Gastroesophageal sphincter (tissue), 4 donors: ENCODE measurements around the gene AUTS2. TPM values are rescaled to one million over a fixed set of nuclear protein-coding genes. Genes with fewer than 3 reads are reported as not detected.

Source experiments
- ATAC-seq: fragments of 150-250 bp; one replicate; pipeline ENCODE4 v1.9.1; 2016; ENCODE audit warnings: mild to moderate bottlenecking, moderate library complexity
- H3K27ac ChIP-seq, 4 donors: fragments of 200-600 bp; sonication (generic) in 3 of 4; 1 replicate in 3 of 4; 2 replicates in 1 of 4; pipeline ENCODE4 v1.5.1; 2016 to 2019
- H3K27me3 ChIP-seq: fragments of 200-600 bp; sonication (generic); one replicate; pipeline ENCODE4 v1.5.1; 2019
- H3K36me3 ChIP-seq, 2 donors: fragments of 200-600 bp; sonication (generic); one replicate each; pipeline ENCODE4 v1.5.1; 2019; ENCODE audit warnings: control low read depth in 1 of 2
- H3K4me1 ChIP-seq, 3 donors: fragments of 200-600 bp; sonication (generic); 1 replicate in 2 of 3; 2 replicates in 1 of 3; pipeline ENCODE4 v1.5.1; 2016 to 2019; ENCODE audit warnings: control low read depth in 2 of 3
- H3K4me3 ChIP-seq, 2 donors: fragments of 200-600 bp; sonication (generic); one replicate each; pipeline ENCODE4 v1.5.1; 2019; ENCODE audit warnings: mild to moderate bottlenecking in 1 of 2, moderate library complexity in 1 of 2
- H3K9me3 ChIP-seq, 3 donors: fragments of 200-600 bp; sonication (generic); one replicate each; pipeline ENCODE4 v1.5.1; 2017 to 2019; ENCODE audit warnings: control low read depth in 2 of 3
- CTCF ChIP-seq, 4 experiments: fragments of 200-600 bp in 2 of 4; fragments of 450-650 bp in 2 of 4; sonication (generic) in 1 of 4; IDR thresholded peaks; one replicate each; pipeline ENCODE4 v1.5.1; 2017 to 2019; ENCODE audit warnings: antibody characterized with exemption in 4 of 4, mild to moderate bottlenecking in 2 of 4, moderate library complexity in 2 of 4
- EP300 ChIP-seq: sonication (generic); formaldehyde crosslinking; IDR thresholded peaks from one replicate; pipeline ENCODE4 v1.6.1; 2017; ENCODE audit warnings: antibody characterized with exemption, mild to moderate bottlenecking
- POLR2A ChIP-seq, 2 donors: fragments of 450-650 bp; IDR thresholded peaks; one replicate each; pipeline ENCODE4 v1.6.1; 2017; ENCODE audit warnings: antibody characterized with exemption in 2 of 2, mild to moderate bottlenecking in 2 of 2, moderate library complexity in 1 of 2
- POLR2AphosphoS5 ChIP-seq: sonication (generic); formaldehyde crosslinking; IDR thresholded peaks from one replicate; pipeline ENCODE4 v1.6.1; 2017; ENCODE audit warnings: antibody characterized with exemption
- whole genome bisulfite sequencing, 2 donors: methylation state at CpG; one replicate each; pipeline ENCODE4 v1.1.5; 2018; ENCODE audit warnings: low coverage in 1 of 2; 5-methylcytosine and 5-hydroxymethylcytosine counted together
- total RNA-seq, 4 donors: library from RNA; depleted of rRNA; stranded (reverse); fragments of >200 nt; gene quantifications; one replicate each; pipeline ENCODE4 v1.1.0, GENCODE V29; 2016

The AUTS2 gene
- total RNA-seq, 4 donors from 2014 or later: 12.2 to 48.7 (median 44.1) TPM

GRCh38 chr7:70529436-70529835 is 931.2 kb downstream of the AUTS2 start:
- Histone ChIP-seq H3K36me3 (no peaks in the 10 kb centered on the region), H3K9me3 (no peaks in the 10 kb centered on the region), H3K4me3 (no peak overlapping the region), H3K27me3 (no peaks in the 10 kb centered on the region), H3K27ac (no peak overlapping the region), H3K4me1 (no peaks in the 10 kb centered on the region)
- no peak for TF ChIP-seq EP300
- TF ChIP-seq CTCF (IDR thresholded peaks at IDR 0.05): no peak
- no peak for TF ChIP-seq POLR2AphosphoS5
- TF ChIP-seq POLR2A (IDR thresholded peaks at IDR 0.05): no peak
- 73 to 100% methylated on average over 5 of the region's 5 CpGs for WGBS, 2 donors
- ATAC-seq: no peak

GRCh38 chr7:70529914-70530585 is 931.8 kb downstream of the AUTS2 start:
- 87 to 96% methylated on average over 7 to 8 of the region's 8 CpGs for WGBS, 2 donors
- H3K27ac ChIP-seq: no peak overlapping the region
- H3K4me3 ChIP-seq: no peak overlapping the region
- no peaks in the 10 kb centered on the region for H3K36me3 ChIP-seq
- no peaks in the 10 kb centered on the region for H3K9me3 ChIP-seq
- TF ChIP-seq EP300: no peak
- TF ChIP-seq POLR2AphosphoS5: no peak
- no peak for TF ChIP-seq CTCF (IDR thresholded peaks at IDR 0.05)
- TF ChIP-seq POLR2A (IDR thresholded peaks at IDR 0.05): no peak
- no peaks in the 10 kb centered on the region for H3K27me3 ChIP-seq
- no peak for ATAC-seq
- no peaks in the 10 kb centered on the region for H3K4me1 ChIP-seq

GRCh38 chr7:70533614-70534013 is 935.3 kb downstream of the AUTS2 start:
- Histone ChIP-seq H3K4me3 (no peak overlapping the region), H3K9me3 (no peaks in the 10 kb centered on the region), H3K27ac (no peak overlapping the region), H3K4me1 (no peaks in the 10 kb centered on the region), H3K27me3 (no peaks in the 10 kb centered on the region), H3K36me3 (no peaks in the 10 kb centered on the region)
- no peak for TF ChIP-seq POLR2A (IDR thresholded peaks at IDR 0.05)
- TF ChIP-seq POLR2AphosphoS5: no peak
- no peak for TF ChIP-seq CTCF (IDR thresholded peaks at IDR 0.05)
- no peak for TF ChIP-seq EP300
- ATAC-seq: peak; percentile 10
- 80% methylated on average over 1 of the region's 2 CpGs; no CpG with 5 or more reads in 1 of the 2 donors for WGBS, 2 donors

- Histone ChIP-seq H3K4me3 (no peak overlapping the region), H3K36me3 (no peaks in the 10 kb centered on the region), H3K27me3 (no peaks in the 10 kb centered on the region), H3K9me3 (no peaks in the 10 kb centered on the region), H3K27ac (no peak overlapping the region), H3K4me1 (peaks cover 0 to 11% (median 0%) of the 10 kb centered on the region in 3 donors)
- no peak for ATAC-seq
- no peak for TF ChIP-seq CTCF (IDR thresholded peaks at IDR 0.05)
- no peak for TF ChIP-seq POLR2A (IDR thresholded peaks at IDR 0.05)
- no peak for TF ChIP-seq POLR2AphosphoS5
- TF ChIP-seq EP300: no peak
Measured at GRCh38 chr7:70539205-70539604, 940.9 kb downstream of the AUTS2 start.

- TF ChIP-seq POLR2A (IDR thresholded peaks at IDR 0.05): no peak
- TF ChIP-seq POLR2AphosphoS5: no peak
- no peak for TF ChIP-seq EP300
- no peak for TF ChIP-seq CTCF (IDR thresholded peaks at IDR 0.05)
- H3K36me3 ChIP-seq: no peaks in the 10 kb centered on the region
- ATAC-seq: no peak
Measured at GRCh38 chr7:70539617-70540016, 941.3 kb downstream of the AUTS2 start.

More at GRCh38 chr7:70539617-70540016, 941.3 kb downstream of the AUTS2 start:
- WGBS, 2 donors: 76 to 95% methylated on average over 8 to 9 of the region's 9 CpGs
- no peak overlapping the region for H3K4me3 ChIP-seq
- H3K9me3 ChIP-seq: no peaks in the 10 kb centered on the region
- peaks cover 0 to 11% (median 0%) of the 10 kb centered on the region in 3 donors for H3K4me1 ChIP-seq
- H3K27me3 ChIP-seq: no peaks in the 10 kb centered on the region
- no peak overlapping the region for H3K27ac ChIP-seq
